Thyroid gland (tissue), 4 donors: ENCODE results near the gene STAT3. TPM values are rescaled to one million over a fixed set of nuclear protein-coding genes. Genes with fewer than 3 reads are reported as not detected.

Experiments used
- DNase-seq, 2 donors: peaks; one replicate each; pipeline ENCODE4 v3.0.0-alpha.2; 2019
- H3K27ac ChIP-seq, 3 donors: fragments of 200-600 bp; sonication (generic); 1 replicate in 2 of 3; 2 replicates in 1 of 3; pipeline ENCODE4 v1.5.1; 2016 to 2019; ENCODE audit warnings: mild to moderate bottlenecking in 1 of 3, moderate library complexity in 1 of 3
- H3K27me3 ChIP-seq: fragments of 200-600 bp; sonication (generic); one replicate; pipeline ENCODE4 v1.5.1; 2019
- H3K36me3 ChIP-seq, 2 donors: fragments of 200-600 bp; sonication (generic); one replicate each; pipeline ENCODE4 v1.5.1; 2016 to 2019
- H3K4me1 ChIP-seq, 2 donors: fragments of 200-600 bp; sonication (generic); one replicate each; pipeline ENCODE4 v1.5.1; 2017 to 2019
- H3K4me3 ChIP-seq, 3 donors: fragments of 200-600 bp; sonication (generic); replicated peaks in 1 of 3; 1 replicate in 2 of 3; 2 replicates in 1 of 3; pipeline ENCODE4 v1.5.1; 2016; ENCODE audit warnings: mild to moderate bottlenecking in 1 of 3
- H3K9me3 ChIP-seq: fragments of 200-600 bp; sonication (generic); one replicate; pipeline ENCODE4 v1.5.1; 2017
- CTCF ChIP-seq, 6 experiments: fragments of 200-600 bp in 3 of 6; fragments of 450-650 bp in 3 of 6; sonication (generic) in 3 of 6; IDR thresholded peaks; one replicate each; pipeline ENCODE4 v1.5.1; 2016 to 2019; ENCODE audit warnings: antibody characterized with exemption in 6 of 6, mild to moderate bottlenecking in 2 of 6, inconsistent platforms in 1 of 6, moderate library complexity in 1 of 6
- POLR2A ChIP-seq, 2 donors: fragments of 450-650 bp; IDR thresholded peaks; one replicate each; pipeline ENCODE4 v1.6.1; 2017; ENCODE audit warnings: antibody characterized with exemption in 2 of 2, mild to moderate bottlenecking in 2 of 2, moderate library complexity in 1 of 2
- WGBS, 2 donors: methylation state at CpG; one replicate each; pipeline ENCODE4 v1.1.5; 2017; 5-methylcytosine and 5-hydroxymethylcytosine counted together
- intact Hi-C: fragments of 100-400 bp; cut with DNase I; formaldehyde crosslinking; loops from one replicate; pipeline ENCODE4 v1.15.1; 2023
- total RNA-seq, 4 donors: library from RNA; depleted of rRNA; stranded (reverse); fragments of >200 nt; gene quantifications; one replicate each; pipeline ENCODE4 v1.2.3, GENCODE V29; 2016

Gene STAT3
- total RNA-seq, 4 donors from 2014 or later = 147 to 292 (median 206) TPM

- no peak overlapping the region for H3K4me3 ChIP-seq
- H3K27me3 ChIP-seq = no peaks in the 10 kb centered on the region
- peaks cover 50 to 83% of the 10 kb centered on the region in 2 donors for H3K36me3 ChIP-seq
- no peak for DNase-seq
- TF ChIP-seq POLR2A (IDR thresholded peaks at IDR 0.05) (no peak), CTCF (IDR thresholded peaks at IDR 0.05) (no peak)
- intact Hi-C loops = no loop called here
- peaks cover 0 to 10% of the 10 kb centered on the region in 2 donors for H3K4me1 ChIP-seq
- 80 to 90% methylated on average over 4 of the region's 4 CpGs for WGBS, 2 donors
- H3K27ac ChIP-seq = peak overlapping the region in 1 of 3 donors; percentile 49
- H3K9me3 ChIP-seq = no peaks in the 10 kb centered on the region
These were observed 46.7 kb downstream of the STAT3 start for GRCh38 chr17:42341568-42341967.

GRCh38 chr17:42340691-42341127 lies 47.5 kb downstream of the STAT3 start:
- intact Hi-C loops = no loop called here
- no peak for DNase-seq
- H3K27ac ChIP-seq = peak overlapping the region in 1 of 3 donors; percentile 18
- H3K9me3 ChIP-seq = no peaks in the 10 kb centered on the region
- no peaks in the 10 kb centered on the region for H3K27me3 ChIP-seq
- H3K36me3 ChIP-seq = peaks cover 50 to 83% of the 10 kb centered on the region in 2 donors
- peaks cover 0 to 7% of the 10 kb centered on the region in 2 donors for H3K4me1 ChIP-seq
- H3K4me3 ChIP-seq = no peak overlapping the region
- no peak for TF ChIP-seq POLR2A (IDR thresholded peaks at IDR 0.05)
- no peak for TF ChIP-seq CTCF (IDR thresholded peaks at IDR 0.05)

GRCh38 chr17:42339221-42339620 lies 49.0 kb downstream of the STAT3 start:
- intact Hi-C loops = no loop called here
- Histone ChIP-seq H3K36me3 (peaks cover 50 to 79% of the 10 kb centered on the region in 2 donors), H3K9me3 (no peaks in the 10 kb centered on the region), H3K4me3 (no peak overlapping the region), H3K4me1 (peaks cover 0 to 7% of the 10 kb centered on the region in 2 donors), H3K27me3 (no peaks in the 10 kb centered on the region), H3K27ac (peak overlapping the region in 1 of 3 donors; percentile 14)
- TF ChIP-seq CTCF (IDR thresholded peaks at IDR 0.05) (no peak), POLR2A (IDR thresholded peaks at IDR 0.05) (no peak)
- 93 to 95% methylated on average over 5 of the region's 5 CpGs for WGBS, 2 donors
- DNase-seq = no peak

- no peak overlapping the region for H3K4me3 ChIP-seq
- intact Hi-C loops = no loop called here
- H3K27ac ChIP-seq = no peak overlapping the region
- peaks cover 51 to 77% of the 10 kb centered on the region in 2 donors for H3K36me3 ChIP-seq
- no peak for DNase-seq
- no peak for TF ChIP-seq CTCF (IDR thresholded peaks at IDR 0.05)
- TF ChIP-seq POLR2A (IDR thresholded peaks at IDR 0.05) = no peak
- H3K4me1 ChIP-seq = peaks cover 0 to 7% of the 10 kb centered on the region in 2 donors
- H3K27me3 ChIP-seq = no peaks in the 10 kb centered on the region
- WGBS, 2 donors = 94 to 95% methylated on average over 4 of the region's 4 CpGs
- H3K9me3 ChIP-seq = no peaks in the 10 kb centered on the region
These were observed 49.7 kb downstream of the STAT3 start for GRCh38 chr17:42338427-42338985.

GRCh38 chr17:42337442-42337841 lies 50.8 kb downstream of the STAT3 start:
- no peak overlapping the region for H3K4me3 ChIP-seq
- WGBS, 2 donors = 80 to 84% methylated on average over 15 of the region's 15 CpGs
- peaks cover 62 to 79% of the 10 kb centered on the region in 2 donors for H3K36me3 ChIP-seq
- intact Hi-C loops = no loop called here
- H3K27ac ChIP-seq = no peak overlapping the region
- H3K4me1 ChIP-seq = peaks cover 0 to 7% of the 10 kb centered on the region in 2 donors
- H3K9me3 ChIP-seq = no peaks in the 10 kb centered on the region
- H3K27me3 ChIP-seq = no peaks in the 10 kb centered on the region
- DNase-seq = no peak
- no peak for TF ChIP-seq CTCF (IDR thresholded peaks at IDR 0.05)
- no peak for TF ChIP-seq POLR2A (IDR thresholded peaks at IDR 0.05)
